B cell (primary cell): ENCODE measurements around the gene COG7. TPM values are rescaled to one million over a fixed set of nuclear protein-coding genes. Genes with fewer than 3 reads are reported as not detected.

Experiments
- ATAC-seq: fragments of 200-7000 bp; cut with Tn5 transposase; one replicate; pipeline ENCODE4 v1.10.0; 2021; ENCODE audit warnings: low read depth, mild to moderate bottlenecking, moderate number of reproducible peaks, moderate library complexity
- CTCF ChIA-PET: fragments of 350-600 bp; sonication (Branson Sonifier 250); formaldehyde crosslinking; loops from one replicate; lab custom pipeline; 2021; ENCODE audit warnings: antibody characterized with exemption, inconsistent platforms; lab: Charles Lee
- POLR2A ChIA-PET: fragments of 350-600 bp; sonication (Branson Sonifier 250); formaldehyde crosslinking; loops from one replicate; lab custom pipeline; 2021; ENCODE audit warnings: antibody characterized with exemption; lab: Charles Lee
- DNase-seq: peaks from one replicate; pipeline ENCODE4 v3.0.0; 2013
- H2AFZ ChIP-seq: 2 replicates; pipeline ENCODE4 v1.6.1; 2012; ENCODE audit warnings: mild to moderate bottlenecking, low read depth, low read length; ENCODE audit not compliant: insufficient read depth, poor library complexity, severe bottlenecking
- H3K27ac ChIP-seq, 2 donors: 1 replicate in 1 of 2; 2 replicates in 1 of 2; pipeline ENCODE4 v1.5.1; 2012 to 2013; ENCODE audit warnings: low read length in 2 of 2, mild to moderate bottlenecking in 2 of 2, moderate library complexity in 1 of 2
- H3K27me3 ChIP-seq, 4 experiments: fragments of 200-600 bp in 1 of 4; sonication (generic) in 1 of 4; replicated peaks in 1 of 4; 1 replicate in 2 of 4; 2 replicates in 2 of 4; pipeline versions ENCODE4 v1.6.1 to v1.7.0; 2013 to 2016; ENCODE audit warnings: low read length in 3 of 4, mild to moderate bottlenecking in 2 of 4, mixed read lengths in 1 of 4, moderate library complexity in 1 of 4; ENCODE audit not compliant: insufficient read depth in 4 of 4, control insufficient read depth in 3 of 4; ENCODE audit errors: control extremely low read depth in 1 of 4
- H3K36me3 ChIP-seq, 2 experiments: replicated peaks in 1 of 2; 1 replicate in 1 of 2; 2 replicates in 1 of 2; pipeline versions ENCODE4 v1.6.1 to v1.7.1; 2013; ENCODE audit warnings: low read length in 1 of 2; ENCODE audit not compliant: insufficient read depth in 2 of 2, control insufficient read depth in 1 of 2; ENCODE audit errors: control extremely low read depth in 1 of 2, extremely low read depth in 1 of 2
- H3K4me1 ChIP-seq, 2 donors: fragments of 200-600 bp in 1 of 2; sonication (generic) in 1 of 2; 1 replicate in 1 of 2; 2 replicates in 1 of 2; pipeline versions ENCODE4 v1.5.1 to v1.6.1; 2013 to 2017; ENCODE audit warnings: low read length in 2 of 2; ENCODE audit not compliant: control insufficient read depth in 2 of 2, insufficient read depth in 2 of 2
- H3K4me2 ChIP-seq: replicated peaks from 2 replicates; pipeline ENCODE3; 2012; ENCODE audit warnings: mild to moderate bottlenecking, low read depth, low read length; ENCODE audit not compliant: poor library complexity, severe bottlenecking
- H3K4me3 ChIP-seq, 5 experiments: fragments of 200-600 bp in 1 of 5; sonication (generic) in 1 of 5; 1 replicate in 3 of 5; 2 replicates in 2 of 5; pipeline versions ENCODE4 v1.5.1 to v1.7.0; 2011 to 2016; ENCODE audit warnings: low read length in 4 of 5, mild to moderate bottlenecking in 4 of 5, low read depth in 2 of 5, control low read depth in 1 of 5, moderate library complexity in 1 of 5; ENCODE audit not compliant: insufficient read depth in 1 of 5; ENCODE audit errors: control extremely low read depth in 1 of 5, extremely low read depth in 1 of 5
- H3K79me2 ChIP-seq: fragments of 200-600 bp; sonication (generic); one replicate; pipeline ENCODE4 v1.6.0; 2016; ENCODE audit warnings: low read length; ENCODE audit not compliant: control insufficient read depth, insufficient read depth
- H3K9ac ChIP-seq: fragments of 200-600 bp; sonication (generic); 2 replicates; pipeline ENCODE4 v1.6.1; 2017; ENCODE audit warnings: mild to moderate bottlenecking, low read length, moderate library complexity
- H3K9me3 ChIP-seq, 3 donors: one replicate each; pipeline versions ENCODE4 v1.6.1 to v1.7.1; 2013; ENCODE audit warnings: low read length in 2 of 3; ENCODE audit not compliant: control insufficient read depth in 2 of 3, insufficient read depth in 1 of 3; ENCODE audit errors: control extremely low read depth in 1 of 3
- H4K20me1 ChIP-seq: 2 replicates; pipeline ENCODE4 v1.6.0; 2012; ENCODE audit warnings: mild to moderate bottlenecking, low read length; ENCODE audit not compliant: insufficient read depth, control insufficient read depth, poor library complexity, severe bottlenecking
- H3K27ac Mint-ChIP-seq: one replicate; pipeline ENCODE4 v1.8.0; 2021; ENCODE audit warnings: mixed read lengths
- H3K27me3 Mint-ChIP-seq: one replicate; pipeline ENCODE4 v1.8.0; 2021; ENCODE audit warnings: mixed read lengths
- H3K4me1 Mint-ChIP-seq: one replicate; pipeline ENCODE4 v1.8.0; 2021; ENCODE audit warnings: mixed read lengths
- H3K4me3 Mint-ChIP-seq: one replicate; pipeline ENCODE4 v1.8.0; 2021; ENCODE audit warnings: mixed read lengths
- H3K9me3 Mint-ChIP-seq: one replicate; pipeline ENCODE4 v1.8.0; 2022; ENCODE audit warnings: mixed read lengths; ENCODE audit not compliant: insufficient read depth
- EZH2 ChIP-seq: IDR thresholded peaks from 2 replicates; pipeline ENCODE4 v1.6.1; 2012; ENCODE audit warnings: borderline replicate concordance, low read depth, mild to moderate bottlenecking, moderate library complexity, low read length; ENCODE audit not compliant: insufficient read depth, poor library complexity, severe bottlenecking
- WGBS: methylation state at CpG from one replicate; pipeline ENCODE4 v1.1.5; 2013; ENCODE audit warnings: missing lambda C conversion rate; ENCODE audit not compliant: insufficient coverage; 5-methylcytosine and 5-hydroxymethylcytosine counted together
- intact Hi-C: fragments of 100-400 bp; cut with micrococcal nuclease; formaldehyde crosslinking; loops from one replicate; pipeline ENCODE4 v1.10.0; 2022
- polyA plus RNA-seq: library from polyadenylated mRNA; depleted of rRNA; stranded (reverse); fragments of >200 nt; gene quantifications from 2 replicates; pipeline ENCODE4 v1.2.3, GENCODE V29; 2012
- total RNA-seq, 2 donors: library from RNA; stranded (reverse); fragments of 120-200 nt in 1 of 2; gene quantifications; 1 replicate in 1 of 2; 2 replicates in 1 of 2; pipeline versions ENCODE4 v1.2.3 to v1.2.4, GENCODE V29; 2013 to 2022
- TF ChIP-seq, protein P1 (sequence below): fragments of 200-600 bp; IDR thresholded peaks from one replicate; pipeline ENCODE4 v1.8.0; 2022; ENCODE audit warnings: antibody characterized with exemption, mild to moderate bottlenecking

Gene COG7
- total and polyA plus RNA-seq, 2 donors (not counting 1 experiment from before 2014, with no cell fraction given), result 21.3 to 37.8 TPM

DNA sequence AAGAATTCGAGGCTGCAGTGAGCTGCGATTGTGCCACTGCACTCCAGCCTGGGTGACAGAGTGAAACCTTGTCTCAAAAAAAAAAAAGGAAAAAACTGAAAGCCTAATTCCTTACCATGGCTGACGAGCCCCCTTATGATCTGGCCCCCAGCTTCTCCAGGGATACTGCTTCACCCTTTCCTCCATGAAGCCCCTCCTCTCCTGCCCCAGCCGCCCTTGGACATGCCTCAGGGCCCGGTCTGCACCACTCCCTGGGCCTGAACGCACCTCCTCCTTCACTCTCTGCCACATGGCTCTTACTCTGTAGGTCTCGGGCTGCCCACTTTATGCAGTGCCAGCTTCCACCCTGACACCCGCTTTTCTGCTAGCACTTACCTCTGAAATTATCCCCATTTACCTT is 65.3 kb downstream of the COG7 start:
- TF ChIP-seq, protein P1, sequence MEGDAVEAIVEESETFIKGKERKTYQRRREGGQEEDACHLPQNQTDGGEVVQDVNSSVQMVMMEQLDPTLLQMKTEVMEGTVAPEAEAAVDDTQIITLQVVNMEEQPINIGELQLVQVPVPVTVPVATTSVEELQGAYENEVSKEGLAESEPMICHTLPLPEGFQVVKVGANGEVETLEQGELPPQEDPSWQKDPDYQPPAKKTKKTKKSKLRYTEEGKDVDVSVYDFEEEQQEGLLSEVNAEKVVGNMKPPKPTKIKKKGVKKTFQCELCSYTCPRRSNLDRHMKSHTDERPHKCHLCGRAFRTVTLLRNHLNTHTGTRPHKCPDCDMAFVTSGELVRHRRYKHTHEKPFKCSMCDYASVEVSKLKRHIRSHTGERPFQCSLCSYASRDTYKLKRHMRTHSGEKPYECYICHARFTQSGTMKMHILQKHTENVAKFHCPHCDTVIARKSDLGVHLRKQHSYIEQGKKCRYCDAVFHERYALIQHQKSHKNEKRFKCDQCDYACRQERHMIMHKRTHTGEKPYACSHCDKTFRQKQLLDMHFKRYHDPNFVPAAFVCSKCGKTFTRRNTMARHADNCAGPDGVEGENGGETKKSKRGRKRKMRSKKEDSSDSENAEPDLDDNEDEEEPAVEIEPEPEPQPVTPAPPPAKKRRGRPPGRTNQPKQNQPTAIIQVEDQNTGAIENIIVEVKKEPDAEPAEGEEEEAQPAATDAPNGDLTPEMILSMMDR, result no peak
- TF ChIP-seq EZH2, result no peak
- H3K4me3 Mint-ChIP-seq, result no peak overlapping the region
- H3K9me3 ChIP-seq, result no peaks in the 10 kb centered on the region
- no peak overlapping the region for H3K9ac ChIP-seq
- intact Hi-C loops, result no loop called here
- 95% methylated on average over 8 of the region's 8 CpGs for WGBS
- no peak overlapping the region for H3K27ac Mint-ChIP-seq
- H3K27me3 Mint-ChIP-seq, result no peaks in the 10 kb centered on the region
- no peak overlapping the region for H2AFZ ChIP-seq
- no peak for DNase-seq
- H3K4me2 ChIP-seq, result no peak overlapping the region
- no peak for ATAC-seq
- no peaks in the 10 kb centered on the region for H3K27me3 ChIP-seq
- no peak overlapping the region for H3K4me3 ChIP-seq
- H3K9me3 Mint-ChIP-seq, result no peaks in the 10 kb centered on the region
- no peaks in the 10 kb centered on the region for H4K20me1 ChIP-seq
- no peaks in the 10 kb centered on the region for H3K79me2 ChIP-seq
- no peaks in the 10 kb centered on the region for H3K4me1 ChIP-seq
- no peak overlapping the region for H3K27ac ChIP-seq
- POLR2A ChIA-PET, result no interaction called here
- peaks cover 0 to 26% of the 10 kb centered on the region in 2 experiments for H3K36me3 ChIP-seq
- no peaks in the 10 kb centered on the region for H3K4me1 Mint-ChIP-seq
- CTCF ChIA-PET, result no interaction called here

DNA sequence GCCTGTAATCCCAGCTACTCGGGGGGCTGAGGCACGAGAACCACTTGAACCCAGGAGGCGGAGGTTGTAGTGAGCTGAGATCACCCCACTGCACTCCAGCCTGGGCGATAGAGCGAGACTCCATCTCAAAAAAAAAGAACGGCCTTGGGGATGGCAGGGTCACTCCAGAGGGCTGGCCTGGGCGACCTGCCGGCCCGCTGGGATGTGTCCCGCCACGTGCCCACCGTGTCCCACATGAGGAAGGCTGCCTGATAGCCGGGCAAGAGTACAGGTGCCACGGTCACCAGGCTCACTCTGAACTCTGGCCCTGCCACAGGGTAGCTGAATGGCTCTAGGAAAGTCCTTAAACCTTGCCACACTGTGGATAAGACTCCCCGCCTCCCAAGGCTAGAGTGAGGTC is 67.5 kb downstream of the COG7 start:
- H3K4me1 Mint-ChIP-seq, result no peaks in the 10 kb centered on the region
- Histone ChIP-seq H3K27ac (no peak overlapping the region), H3K9me3 (no peaks in the 10 kb centered on the region), H3K9ac (no peak overlapping the region), H3K36me3 (peaks cover 0 to 8% of the 10 kb centered on the region in 2 experiments), H3K79me2 (no peaks in the 10 kb centered on the region), H4K20me1 (no peaks in the 10 kb centered on the region), H2AFZ (no peak overlapping the region), H3K4me2 (no peak overlapping the region), H3K4me1 (no peaks in the 10 kb centered on the region), H3K4me3 (no peak overlapping the region), H3K27me3 (no peaks in the 10 kb centered on the region)
- CTCF ChIA-PET, result no interaction called here
- TF ChIP-seq, protein P1, result no peak
- no peak for TF ChIP-seq EZH2
- no peak overlapping the region for H3K4me3 Mint-ChIP-seq
- no peaks in the 10 kb centered on the region for H3K27me3 Mint-ChIP-seq
- POLR2A ChIA-PET, result interaction anchor here (0.6 kb wide), 1 partner anchor 8 kb away, joined by 9 read pairs; no protein-coding TSS in a partner anchor
- no peak for DNase-seq
- no peaks in the 10 kb centered on the region for H3K9me3 Mint-ChIP-seq
- no peak overlapping the region for H3K27ac Mint-ChIP-seq
- ATAC-seq, result no peak
- 96% methylated on average over 14 of the region's 15 CpGs for WGBS
- intact Hi-C loops, result no loop called here
